GM18517 (cell line): Measurements from ENCODE around the gene EMP3.
"Not testable (repeated sequence)": the region's sequence is repeated elsewhere in the genome, so short reads cannot be mapped to it uniquely, and the experiment has no call there.

ENCODE experiments used
- ATAC-seq: cut with Tn5 transposase; IDR thresholded peaks from one replicate; pipeline ENCODE4 v1.9.1; 2021; ENCODE audit warnings: mild to moderate bottlenecking, moderate library complexity; ENCODE audit not compliant: unreplicated experiment

EMP3 gene

DNA sequence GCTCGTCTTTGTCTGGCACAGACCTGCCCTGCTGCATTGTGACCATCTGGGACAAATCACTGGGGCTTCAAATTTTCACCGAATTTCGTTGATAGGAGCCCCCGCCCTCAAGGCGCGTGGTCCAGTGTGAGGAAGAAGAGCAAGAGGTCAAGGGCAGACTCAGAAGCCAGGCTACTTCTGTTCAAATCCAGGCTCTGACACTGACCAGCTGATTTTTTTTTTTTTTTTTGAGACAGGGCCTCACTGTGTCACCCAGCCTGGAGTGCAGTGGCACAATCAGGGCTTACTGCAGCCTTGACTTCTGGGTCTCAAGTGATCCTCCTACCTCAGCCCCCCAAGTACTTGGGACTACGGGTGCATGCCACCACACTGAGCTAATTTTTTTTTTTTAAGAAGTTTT, 46.0 kb downstream of the EMP3 start:
- ATAC-seq, result no peak

- ATAC-seq, result not testable (repeated sequence)
Observed at GRCh38 chr19:48371771-48372170, 46.4 kb downstream of the EMP3 start.

GRCh38 chr19:48372904-48373303, 47.6 kb downstream of the EMP3 start:
- no peak for ATAC-seq

- no peak for ATAC-seq
Observed at GRCh38 chr19:48373567-48373966, 48.2 kb downstream of the EMP3 start.

- no peak for ATAC-seq
Observed at GRCh38 chr19:48378194-48378570, 52.8 kb downstream of the EMP3 start.

GRCh38 chr19:48379058-48379457, 53.7 kb downstream of the EMP3 start:
- no peak for ATAC-seq
